ENCODE measurements around the gene PDE6H.

Gene PDE6H

GRCh38 chr12:14975457-14975856 lies 2.6 kb downstream of the PDE6H start:
- no peak for DNase-seq (ENCODE audit: low spot score)

- DNase-seq (ENCODE audit: low spot score): no peak
These were observed 3.8 kb downstream of the PDE6H start for GRCh38 chr12:14976658-14977057.

- DNase-seq (ENCODE audit: low spot score): no peak
These were observed 6.6 kb downstream of the PDE6H start for GRCh38 chr12:14979468-14979867.

- no peak for DNase-seq (ENCODE audit: low spot score)
These were observed 8.2 kb downstream of the PDE6H start for GRCh38 chr12:14981049-14981448.

- DNase-seq (ENCODE audit: low spot score): no peak
These were observed 9.7 kb downstream of the PDE6H start for GRCh38 chr12:14982562-14982961.

GRCh38 chr12:14982991-14983390 lies 10.1 kb downstream of the PDE6H start:
- DNase-seq (ENCODE audit: low spot score): no peak

- DNase-seq (ENCODE audit: low spot score): no peak
These were observed 11.2 kb downstream of the PDE6H start for GRCh38 chr12:14984036-14984435.

- no peak for DNase-seq (ENCODE audit: low spot score)
These were observed 12.0 kb downstream of the PDE6H start for GRCh38 chr12:14984766-14985285.

- no peak for DNase-seq (ENCODE audit: low spot score)
These were observed 13.6 kb downstream of the PDE6H start for GRCh38 chr12:14986449-14986848.

- no peak for DNase-seq (ENCODE audit: low spot score)
These were observed 15.2 kb downstream of the PDE6H start for GRCh38 chr12:14988035-14988434.

- DNase-seq (ENCODE audit: low spot score): no peak
These were observed 16.9 kb downstream of the PDE6H start for GRCh38 chr12:14989790-14990189.

- no peak for DNase-seq (ENCODE audit: low spot score)
These were observed 18.2 kb downstream of the PDE6H start for GRCh38 chr12:14991069-14991468.

- DNase-seq (ENCODE audit: low spot score): no peak
These were observed 19.8 kb downstream of the PDE6H start for GRCh38 chr12:14992673-14993072.

- DNase-seq (ENCODE audit: low spot score): no peak
These were observed 20.3 kb downstream of the PDE6H start for GRCh38 chr12:14993117-14993516.

GRCh38 chr12:14993537-14994266 lies 20.9 kb downstream of the PDE6H start:
- DNase-seq (ENCODE audit: low spot score): no peak

- no peak for DNase-seq (ENCODE audit: low spot score)
These were observed 21.8 kb downstream of the PDE6H start for GRCh38 chr12:14994610-14995009.

- DNase-seq (ENCODE audit: low spot score): peak; percentile 70
These were observed 23.0 kb downstream of the PDE6H start for GRCh38 chr12:14995583-14996425.

GRCh38 chr12:14997998-14998397 lies 25.2 kb downstream of the PDE6H start:
- DNase-seq (ENCODE audit: low spot score): no peak

- DNase-seq (ENCODE audit: low spot score): no peak
These were observed 26.3 kb downstream of the PDE6H start for GRCh38 chr12:14999021-14999694.

GRCh38 chr12:14999695-15000365 lies 27.0 kb downstream of the PDE6H start:
- no peak for DNase-seq (ENCODE audit: low spot score)

- DNase-seq (ENCODE audit: low spot score): no peak
These were observed 27.7 kb downstream of the PDE6H start for GRCh38 chr12:15000575-15000974.
